AG08395 (cell line): Measurements from ENCODE around the gene GLTP.
"Not testable (repeated sequence)": the region's sequence is repeated elsewhere in the genome, so short reads cannot be mapped to it uniquely, and the experiment has no call there.

ENCODE experiments used
- DNase-seq: peaks from one replicate; pipeline ENCODE4 v3.0.0; 2012; ENCODE audit warnings: mixed read lengths, low spot score

The GLTP gene

DNA sequence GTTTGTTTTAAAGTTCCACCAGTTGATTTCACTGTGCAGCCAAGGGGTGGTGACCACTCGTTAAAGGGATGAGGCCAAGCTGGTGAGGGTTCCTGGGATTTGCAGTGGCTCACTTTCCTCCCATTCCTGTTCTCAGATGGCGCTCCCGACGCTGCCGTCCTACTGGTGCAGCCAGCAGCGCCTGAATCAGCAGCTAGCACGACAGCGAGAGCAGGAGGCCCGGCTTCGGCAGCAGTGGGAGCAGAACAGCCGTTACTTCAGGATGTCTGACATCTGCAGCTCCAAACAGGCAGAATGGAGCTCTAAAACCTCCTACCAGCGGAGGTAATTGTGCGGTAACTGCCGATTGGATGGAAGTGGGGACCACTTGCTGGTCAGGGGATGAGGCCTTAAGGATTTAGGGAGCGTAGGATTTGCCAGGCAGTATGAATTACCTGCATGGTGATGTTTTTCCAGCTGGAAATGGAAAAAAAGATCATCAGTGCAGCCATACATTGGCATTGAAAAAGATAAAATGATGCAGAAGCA lies 22.6 kb upstream of the GLTP start:
- no peak for DNase-seq

DNA sequence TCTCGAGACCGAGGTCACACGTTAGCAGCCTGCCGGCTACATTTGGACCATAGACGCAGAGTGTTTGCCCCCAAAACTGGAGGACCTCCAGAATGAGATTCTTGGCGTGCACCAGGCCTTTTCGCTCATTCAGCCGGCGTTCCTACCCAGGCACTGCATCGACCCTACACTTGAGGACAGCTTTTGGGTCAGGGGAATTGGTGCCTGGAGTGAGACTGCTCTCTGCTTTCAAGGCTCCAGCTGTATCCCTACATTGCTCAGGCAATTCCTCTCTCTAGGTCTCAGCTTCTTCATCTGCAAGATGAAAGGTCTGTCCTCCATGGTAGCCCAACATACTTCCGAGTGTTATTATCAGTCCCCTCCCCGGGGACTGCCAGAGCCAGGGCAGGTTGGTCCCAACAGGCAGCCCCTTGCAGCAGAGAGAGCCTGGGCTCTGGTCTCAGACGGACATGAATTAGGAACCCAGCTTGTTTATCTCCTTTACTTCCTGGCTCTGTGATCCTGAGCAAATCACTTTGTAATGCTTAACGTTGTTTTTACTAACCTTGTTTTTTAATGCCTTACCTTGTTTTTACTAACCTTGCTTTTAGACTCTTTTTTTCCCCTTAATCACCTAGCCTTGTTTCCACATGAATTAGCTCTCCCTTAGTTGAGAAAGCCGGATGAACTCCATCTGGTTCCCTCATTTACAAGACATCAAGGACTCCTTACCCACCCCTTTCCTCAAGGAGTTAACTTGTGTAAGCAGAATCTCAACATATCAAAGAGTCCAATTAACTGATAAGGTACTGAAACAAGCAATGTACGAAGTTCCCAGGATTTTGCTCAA lies 20.6 kb upstream of the GLTP start:
- peak; percentile 21 for DNase-seq

DNA sequence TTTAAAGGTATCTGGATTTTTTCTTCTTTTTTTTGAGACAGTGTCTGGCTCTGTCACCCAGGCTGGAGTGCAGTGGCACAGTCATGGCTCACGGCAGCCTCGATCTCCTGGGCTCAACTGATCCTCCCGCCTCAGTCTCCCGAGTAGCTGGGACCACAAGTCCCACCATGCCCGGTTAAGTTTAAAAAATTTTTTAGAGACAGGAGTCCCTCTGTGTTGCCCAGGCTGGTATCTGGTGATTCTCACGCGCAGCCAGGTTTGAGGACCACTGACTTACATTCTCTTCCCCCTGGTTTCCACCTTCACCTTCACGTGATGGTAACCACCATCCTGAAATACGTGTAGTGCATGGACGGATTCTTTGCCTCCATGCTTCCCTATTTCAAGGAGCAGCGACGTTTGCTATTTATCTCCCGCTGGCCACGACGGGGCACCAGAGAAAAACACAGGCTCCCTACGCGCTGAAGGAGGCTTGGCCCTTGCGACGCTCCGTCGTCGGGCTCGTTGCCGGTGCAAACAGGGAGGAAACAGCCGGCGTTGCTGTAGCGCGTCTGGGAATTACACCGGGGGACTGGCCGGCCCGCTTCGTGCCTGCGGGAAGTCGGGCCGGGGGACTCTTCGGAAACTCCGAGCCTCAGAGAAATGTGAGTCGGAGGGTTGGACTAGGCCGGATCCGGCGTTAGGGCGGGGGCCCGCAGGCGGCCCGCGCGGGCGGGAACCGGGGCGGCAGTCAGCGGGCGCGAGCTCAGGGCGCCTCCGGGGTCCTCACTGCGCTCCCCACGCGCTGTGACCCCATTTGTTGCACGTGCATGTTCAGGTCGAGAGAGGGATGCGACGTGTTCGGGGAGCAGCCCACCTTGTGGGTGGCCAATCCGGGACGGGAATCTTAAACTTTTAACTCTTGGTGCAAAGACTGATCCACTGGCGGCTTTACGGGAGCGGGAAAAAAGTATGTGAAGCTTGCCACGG lies 19.7 kb upstream of the GLTP start, which contains the start of gene TCHP:
TCHP (plus strand) TSS at position 492 of the 969 bp plus-strand sequence. CDS start 2,753 bp downstream, outside the sequence.
- peak; percentile 93 for DNase-seq

DNA sequence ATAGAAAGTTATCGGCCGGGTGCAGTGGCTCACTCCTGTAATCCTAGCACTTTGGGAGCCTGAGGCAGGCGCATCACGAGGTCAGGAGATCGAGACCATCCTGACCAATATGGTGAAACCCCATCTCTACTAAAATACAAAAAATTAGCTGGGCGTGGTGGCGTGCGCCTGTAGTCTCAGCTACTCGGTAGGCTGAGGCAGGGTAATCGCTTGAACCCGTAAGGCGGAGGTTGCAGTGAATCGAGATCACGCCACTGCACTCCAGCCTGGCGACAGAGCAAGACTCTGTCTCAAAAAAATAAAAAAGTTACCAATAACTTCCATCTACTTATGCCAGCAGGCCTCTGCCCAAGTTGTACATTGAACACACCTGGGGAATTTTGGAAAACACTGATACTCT lies 19.0 kb upstream of the GLTP start:
- not testable (repeated sequence) for DNase-seq

DNA sequence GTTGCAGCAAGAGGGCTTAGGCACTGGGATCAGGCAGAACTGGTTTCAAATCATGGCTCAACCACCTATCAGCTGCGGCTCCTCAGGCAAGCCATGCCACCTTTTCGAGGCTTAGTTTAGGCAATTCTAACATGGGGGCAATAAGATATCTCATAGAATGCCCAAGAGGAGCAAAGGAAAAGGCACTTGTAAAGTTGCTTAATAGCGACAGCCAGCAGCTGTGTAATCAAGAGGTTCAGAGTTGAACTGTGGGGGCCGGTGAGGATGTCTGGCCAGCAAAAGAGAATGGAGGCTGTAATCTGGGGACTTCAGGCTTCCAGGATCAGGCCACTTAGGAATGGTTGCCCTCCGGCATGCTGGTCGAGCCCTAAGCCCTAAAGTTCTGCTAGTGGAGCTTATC lies 16.7 kb upstream of the GLTP start:
- no peak for DNase-seq

DNA sequence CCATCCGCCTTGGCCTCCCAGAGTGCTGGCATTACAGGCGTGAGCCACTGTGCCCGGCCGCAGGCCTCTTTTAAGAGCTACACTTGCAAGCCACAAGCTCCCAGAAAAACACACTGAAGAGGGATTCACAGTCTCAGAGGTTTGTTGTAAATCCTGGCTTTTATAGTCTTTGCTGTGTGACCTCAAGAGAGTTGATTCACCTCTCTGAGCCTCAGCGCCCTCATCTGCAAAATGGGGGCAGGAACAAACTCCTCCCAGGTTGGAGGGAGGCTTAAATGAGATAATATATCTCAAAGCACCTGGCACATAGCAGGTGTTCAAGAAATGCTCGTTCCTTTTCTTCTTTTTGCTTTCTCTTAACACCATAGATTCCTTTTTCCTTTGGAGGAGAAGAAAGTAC lies 15.8 kb upstream of the GLTP start:
- DNase-seq = no peak

DNA sequence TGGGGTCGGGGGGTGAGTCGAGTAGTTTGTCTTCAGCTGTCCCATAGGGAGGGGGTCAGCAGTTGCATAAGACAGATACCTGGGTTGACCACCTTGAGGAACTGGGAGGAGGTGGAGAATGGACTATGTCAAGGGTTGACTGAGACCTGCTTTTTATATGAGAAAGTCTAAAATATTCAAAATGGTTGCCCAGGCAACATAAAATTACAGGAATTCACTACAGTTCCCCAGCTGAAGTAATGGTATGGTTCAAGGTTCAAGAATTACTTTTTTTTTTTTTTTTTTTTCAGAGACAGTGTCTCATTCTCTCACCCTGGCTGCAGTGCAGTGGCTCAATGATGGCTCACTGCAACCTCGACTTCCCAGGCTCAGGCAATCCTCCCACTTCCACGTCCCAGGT lies 14.6 kb upstream of the GLTP start:
- DNase-seq = no peak

DNA sequence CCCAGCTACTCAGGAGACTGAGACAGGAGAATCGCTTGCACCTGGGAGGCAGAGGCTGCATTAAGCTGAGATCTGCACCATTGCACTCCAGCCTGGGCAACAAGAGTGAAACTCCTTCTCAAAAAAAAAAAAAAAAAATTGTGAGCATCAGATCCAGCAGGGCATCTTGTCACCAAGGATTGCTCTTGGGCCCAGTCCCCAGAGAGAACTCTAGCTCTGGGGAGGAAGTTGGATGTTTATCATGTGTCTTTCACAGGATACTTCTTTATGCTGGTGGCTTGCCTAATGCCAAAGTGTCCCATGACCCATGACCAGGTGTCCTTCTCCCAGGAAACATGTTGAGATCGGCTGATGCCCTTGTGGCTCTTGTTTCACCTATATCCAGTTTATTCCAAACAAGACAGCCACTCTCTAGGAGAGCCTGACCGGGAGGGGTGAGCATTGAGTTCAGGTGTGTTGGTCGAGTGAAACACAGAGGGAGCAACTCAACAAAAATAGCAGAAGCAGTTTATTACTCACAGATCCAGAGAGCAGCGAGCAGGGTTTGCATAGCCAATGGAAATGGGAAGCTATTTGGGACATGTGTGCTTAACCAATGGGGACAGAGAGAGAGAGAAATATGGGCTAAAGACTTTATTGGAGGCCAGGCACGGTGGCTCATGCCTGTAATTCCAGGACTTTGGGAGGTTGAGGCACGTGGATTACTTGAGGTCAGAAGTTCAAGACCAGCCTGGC lies 13.1 kb upstream of the GLTP start:
- no peak for DNase-seq

DNA sequence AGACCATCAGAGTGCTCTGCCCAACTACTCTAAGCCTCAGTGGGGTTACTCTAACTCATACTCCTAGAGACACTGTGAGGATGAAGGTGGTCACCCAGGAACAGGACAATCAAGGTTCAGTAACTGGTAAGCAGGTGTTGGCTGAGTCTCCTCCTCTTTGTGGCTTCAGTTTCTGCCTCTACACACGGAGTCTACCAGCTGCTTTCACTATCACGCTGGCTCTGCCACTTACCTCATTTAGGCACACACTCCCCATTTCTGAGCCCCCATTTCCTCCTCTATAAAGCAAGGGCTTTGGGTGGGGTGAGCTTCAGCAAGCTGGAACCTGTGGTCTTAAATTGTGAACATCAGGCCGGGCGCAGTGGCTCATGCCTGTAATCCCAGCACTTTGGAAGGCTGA lies 12.4 kb upstream of the GLTP start:
- DNase-seq = no peak

DNA sequence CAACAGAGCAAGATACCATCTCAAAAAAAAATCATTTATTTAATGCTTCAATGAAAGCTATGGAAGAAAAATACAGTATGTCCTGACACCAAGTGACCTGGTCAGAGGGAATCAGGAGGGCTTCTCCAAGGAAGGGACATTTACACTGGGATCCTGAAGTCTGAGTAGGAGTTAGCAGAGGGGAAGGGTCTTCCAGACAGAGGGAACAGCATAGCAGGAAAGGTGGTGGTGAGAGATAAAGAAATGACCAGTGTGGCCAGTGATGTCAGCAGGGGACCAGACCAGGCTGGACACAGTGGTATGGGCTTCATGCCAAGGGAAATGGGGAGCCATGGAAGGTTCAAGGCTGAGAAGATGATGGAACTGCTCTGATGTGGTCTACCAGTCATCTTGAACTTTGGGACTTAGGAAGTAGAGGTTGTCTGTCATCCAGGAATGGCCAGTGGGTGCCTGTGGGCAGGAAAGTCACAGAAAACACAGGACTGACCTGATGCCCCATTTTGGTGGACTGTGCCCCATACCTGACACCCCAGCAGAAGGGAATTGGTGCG lies 11.9 kb upstream of the GLTP start:
- DNase-seq = no peak

DNA sequence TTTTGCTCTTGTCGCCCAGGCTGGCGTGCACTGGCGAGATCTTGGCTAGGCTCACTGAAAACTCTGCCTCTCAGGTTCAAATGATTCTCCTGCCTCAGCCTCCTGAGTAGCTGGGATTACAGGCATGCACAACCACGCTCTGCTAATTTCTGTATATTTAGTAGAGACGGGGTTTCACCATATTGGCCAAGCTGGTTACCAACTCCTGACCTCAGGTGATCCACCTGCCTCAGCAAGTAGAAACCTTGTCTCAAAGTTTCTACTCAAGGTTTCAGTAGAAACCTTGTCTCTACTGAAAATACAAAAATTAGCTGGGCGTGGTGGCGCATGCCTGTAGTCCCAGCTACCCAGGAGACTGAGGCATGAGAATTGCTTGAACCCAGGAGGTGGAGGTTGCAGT lies 11.4 kb upstream of the GLTP start:
- DNase-seq = not testable (repeated sequence)

DNA sequence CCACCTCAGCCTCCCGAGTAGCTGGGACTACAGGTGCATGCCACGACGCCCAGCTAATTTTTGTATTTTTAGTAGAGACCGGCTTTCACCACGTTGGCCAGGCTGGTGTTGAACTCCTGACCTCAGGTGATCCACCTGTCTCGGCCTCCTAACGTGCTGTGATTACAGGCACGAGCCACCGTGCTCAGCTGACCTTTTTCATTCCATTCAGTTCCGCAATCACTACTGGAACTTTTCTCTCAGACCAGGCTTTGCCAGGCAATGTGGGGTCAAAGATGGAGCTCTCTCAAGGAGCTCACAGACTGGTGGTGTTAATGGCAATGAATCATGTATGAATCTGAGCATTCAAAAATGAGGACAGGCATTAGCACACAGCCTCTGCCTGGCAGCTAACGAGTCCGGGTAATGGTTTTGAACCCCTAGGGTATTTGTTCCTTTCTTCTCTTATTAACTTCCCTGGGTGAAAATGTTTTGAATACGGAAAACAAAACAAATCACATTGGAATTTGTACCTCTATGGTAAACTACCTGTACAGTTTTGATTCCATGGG lies 10.4 kb upstream of the GLTP start:
- no peak for DNase-seq

DNA sequence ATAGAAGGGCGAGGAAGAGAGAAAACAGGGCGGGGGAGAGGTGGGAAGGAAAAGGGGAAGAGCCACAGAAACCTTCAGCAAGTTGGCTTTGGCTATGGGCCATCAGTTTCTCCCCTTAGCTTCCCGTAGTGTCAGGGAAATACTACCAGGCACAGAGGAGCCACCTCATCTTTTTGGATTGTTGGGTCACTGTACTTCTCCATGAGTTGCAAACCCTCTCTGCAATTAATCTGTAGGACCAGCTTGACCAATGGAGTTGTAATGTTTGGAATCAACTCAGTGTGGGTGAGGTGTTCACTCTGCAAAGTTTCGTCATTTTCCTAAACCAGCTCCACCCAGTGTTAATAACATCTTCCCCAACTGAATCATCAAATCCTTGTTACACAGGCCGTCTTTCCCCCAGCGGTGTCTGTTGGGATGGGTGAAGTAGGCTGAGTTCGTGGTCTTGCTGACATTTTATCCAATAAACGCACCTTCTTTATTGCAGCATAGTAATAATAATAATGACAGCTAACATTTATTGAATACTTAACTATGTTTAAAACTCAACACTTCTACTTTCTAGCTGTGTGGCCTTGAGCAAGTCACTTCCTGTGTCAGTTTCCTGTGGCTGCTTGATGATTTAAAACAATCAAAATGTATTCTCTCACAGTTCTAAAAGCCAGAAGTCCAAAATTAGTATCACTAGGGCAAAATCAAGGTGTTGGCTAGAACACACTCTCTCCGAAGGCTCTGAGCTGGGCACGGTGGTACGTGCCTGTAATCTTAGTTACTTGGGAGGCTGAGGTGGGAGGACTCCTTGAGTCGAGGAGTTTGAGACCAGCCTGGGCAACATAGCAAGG lies 8.1 kb upstream of the GLTP start:
- peak; percentile 91 for DNase-seq

DNA sequence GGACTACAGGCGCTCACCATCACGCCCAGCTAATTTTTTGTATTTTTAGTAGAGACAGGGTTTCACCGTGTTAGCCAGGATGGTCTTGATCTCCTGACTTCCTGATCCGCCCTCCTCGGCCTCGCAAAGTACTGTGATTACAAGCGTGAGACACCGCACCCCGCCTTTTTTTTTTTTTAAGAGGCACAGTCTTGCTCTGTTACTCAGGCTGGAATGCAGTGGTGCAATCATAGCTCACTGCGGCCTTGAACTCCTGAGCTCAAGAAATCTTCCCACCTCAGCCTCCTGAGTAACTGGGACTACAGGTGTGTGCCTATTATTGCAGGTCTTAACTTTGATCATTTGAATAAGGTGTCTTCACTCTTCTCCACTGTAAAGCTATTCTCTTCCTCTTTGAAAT lies 5.3 kb upstream of the GLTP start:
- DNase-seq = no peak

DNA sequence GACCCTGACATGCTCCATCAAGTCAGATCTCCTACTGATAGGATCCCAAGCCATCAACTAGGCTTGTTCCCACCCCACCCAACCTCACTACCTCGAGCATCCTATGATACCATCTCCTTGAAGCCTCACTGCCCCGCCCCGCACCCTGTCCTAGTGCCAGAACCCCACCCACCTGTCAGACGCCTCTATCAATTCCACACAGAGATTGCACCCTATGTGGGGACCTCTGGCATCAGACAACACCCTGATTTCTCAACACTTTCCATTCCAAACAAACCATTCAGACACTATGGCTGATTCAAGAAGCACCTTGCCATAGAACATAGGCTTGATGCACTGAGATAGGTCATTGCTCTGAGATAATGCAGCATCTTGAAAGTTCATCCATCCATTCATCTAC lies 3.1 kb upstream of the GLTP start:
- DNase-seq = no peak

DNA sequence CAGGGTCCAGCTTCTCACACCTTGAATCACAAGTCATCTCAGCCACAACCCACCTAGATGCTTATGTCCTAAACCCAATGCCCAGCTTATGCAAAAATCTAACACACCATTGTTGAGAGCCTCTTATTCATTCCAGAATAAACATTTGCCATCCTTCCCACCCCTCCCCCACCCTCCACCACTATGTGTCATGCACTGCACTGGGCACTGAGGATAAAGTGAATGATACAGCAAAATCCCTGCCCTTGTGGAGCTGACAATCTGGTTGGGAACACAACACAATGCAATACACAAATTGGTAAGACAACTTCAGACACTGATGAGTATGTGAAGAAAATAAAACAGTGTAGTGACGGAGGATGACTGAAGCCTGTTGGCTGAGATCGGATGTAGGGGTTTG lies 1.4 kb upstream of the GLTP start:
- no peak for DNase-seq

DNA sequence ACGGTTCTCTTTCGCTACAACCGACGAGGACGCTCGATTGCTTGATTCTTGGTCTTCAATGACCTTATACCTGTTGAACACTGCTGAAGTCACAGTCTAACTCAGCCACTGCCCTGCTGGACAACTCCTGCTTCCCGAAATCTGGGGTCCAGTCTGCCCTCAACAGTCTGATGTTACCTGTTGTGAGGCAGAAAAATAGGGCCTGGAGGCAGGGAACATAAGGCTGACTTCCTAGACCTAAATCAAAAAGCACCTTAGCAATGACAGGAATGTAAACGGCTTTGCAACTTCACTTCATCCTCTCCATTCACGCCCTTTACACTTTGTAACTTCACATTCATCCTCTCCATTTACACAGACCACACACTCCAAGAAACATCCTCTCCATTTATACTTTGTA lies 597 bp upstream of the GLTP start:
- DNase-seq = no peak

DNA sequence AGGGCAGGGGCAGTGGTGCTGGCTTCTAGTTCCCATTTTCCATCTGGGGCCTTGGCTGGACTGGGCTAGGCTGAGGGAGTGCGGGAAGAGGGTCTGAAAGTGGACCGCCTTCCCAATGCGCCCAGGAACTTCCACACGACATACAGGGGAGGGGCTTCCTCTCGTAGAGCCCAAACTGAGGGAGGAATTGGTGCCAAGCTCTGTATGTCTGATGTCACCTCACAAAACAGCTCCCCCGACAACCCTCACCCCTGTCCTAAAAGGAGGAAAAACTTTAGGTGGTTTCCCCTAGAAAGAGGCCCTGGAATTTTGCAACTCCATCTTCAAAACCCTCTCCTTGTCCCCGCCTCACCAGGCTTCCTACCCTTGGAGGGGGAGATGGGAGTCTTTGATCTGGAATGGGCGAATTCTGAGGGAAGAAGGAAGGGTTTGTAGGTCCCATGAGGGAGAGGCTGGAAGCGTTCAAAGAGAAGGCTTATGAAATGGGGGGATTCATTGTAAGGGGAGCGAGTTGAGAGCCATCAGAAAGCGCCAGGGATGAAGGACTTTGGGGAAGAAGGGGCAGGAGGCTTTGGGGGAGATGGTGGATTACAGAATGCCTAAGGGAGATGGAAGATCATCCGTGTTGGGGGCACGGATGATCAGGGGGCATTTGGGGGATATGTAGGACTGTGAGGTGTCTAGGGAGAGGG lies 844 bp downstream of the GLTP start:
- peak; percentile 20 for DNase-seq

DNA sequence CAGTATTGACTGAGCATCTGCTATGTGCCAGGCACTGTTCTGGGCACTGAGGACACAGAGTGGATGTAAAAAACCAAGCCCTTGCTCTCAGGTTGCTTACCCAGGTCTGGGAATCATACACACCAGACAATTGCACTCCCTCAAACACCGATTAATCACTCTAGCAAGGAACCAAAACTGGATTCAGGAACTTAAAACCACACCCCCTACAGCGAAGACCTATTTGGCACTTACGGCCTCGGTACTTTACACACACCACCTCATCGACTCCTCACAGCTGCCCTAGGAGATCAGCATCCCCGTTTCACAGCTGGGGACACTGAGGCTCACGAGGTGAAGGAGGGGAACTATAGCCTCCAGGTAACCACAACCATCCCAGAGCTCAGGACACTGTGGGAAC lies 1.6 kb downstream of the GLTP start:
- DNase-seq = no peak

DNA sequence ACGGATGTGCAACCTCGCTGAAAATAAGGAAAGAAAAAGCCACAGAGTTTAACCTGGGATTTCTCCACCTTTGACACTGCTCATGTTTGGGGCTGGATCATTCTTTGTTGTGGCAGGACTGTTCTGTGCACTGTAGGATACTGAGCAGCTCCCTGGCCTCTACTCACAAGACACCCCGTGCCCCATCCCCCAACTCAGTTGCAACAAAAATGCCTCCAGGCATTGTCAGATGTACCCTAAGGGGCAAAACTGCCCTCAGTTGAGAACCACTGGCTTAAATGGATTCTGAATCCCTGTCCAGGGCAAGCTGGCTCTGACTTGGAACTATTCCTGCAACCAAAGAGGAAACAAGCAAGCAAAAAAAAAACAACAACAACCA lies 2.1 kb downstream of the GLTP start:
- no peak for DNase-seq
